H1 (cell line): ENCODE data around the gene RBM47. TPM values are rescaled to one million over a fixed set of nuclear protein-coding genes. Genes with fewer than 3 reads are reported as not detected.

Experiments used
- CTCF ChIA-PET: fragments of 300-600 bp; sonication (Branson Sonifier 250); formaldehyde crosslinking; loops from one replicate; lab custom pipeline; 2021; ENCODE audit not compliant: partially characterized antibody; lab: Charles Lee
- POLR2A ChIA-PET: fragments of 300-600 bp; sonication (Branson Sonifier 250); formaldehyde crosslinking; loops from one replicate; lab custom pipeline; 2021; ENCODE audit warnings: inconsistent platforms; ENCODE audit not compliant: partially characterized antibody; lab: Charles Lee
- DNase-seq, 2 experiments: peaks; one replicate each; pipeline versions ENCODE4 v3.0.0 to v3.0.0-alpha.2; 2010 to 2022; ENCODE audit warnings: low spot score in 2 of 2, low read depth in 1 of 2, mixed read lengths in 1 of 2
- FAIRE-seq: peaks from 2 replicates; lab custom pipeline; 2011; peaks lifted over from hg19 to GRCh38; lab: Jason Lieb, UNC
- H2AFZ ChIP-seq: 2 replicates; pipeline ENCODE4 v1.8.1; 2012; ENCODE audit warnings: low read length, inconsistent platforms
- H2AK5ac ChIP-seq: 2 replicates; pipeline ENCODE4 v1.6.1; 2013; ENCODE audit warnings: low read depth, low read length
- H2BK120ac ChIP-seq: replicated peaks from 2 replicates; pipeline ENCODE3; 2013; ENCODE audit warnings: low read depth, low read length, inconsistent platforms
- H2BK12ac ChIP-seq: 2 replicates; pipeline ENCODE4 v1.6.1; 2013; ENCODE audit warnings: low read depth, low read length
- H2BK15ac ChIP-seq: 2 replicates; pipeline ENCODE4 v1.6.1; 2013; ENCODE audit warnings: low read length
- H2BK20ac ChIP-seq: 2 replicates; pipeline ENCODE4 v1.6.1; 2013; ENCODE audit warnings: low read length
- H2BK5ac ChIP-seq: 2 replicates; pipeline ENCODE4 v1.6.1; 2013; ENCODE audit warnings: low read depth, low read length
- H3K14ac ChIP-seq: 2 replicates; pipeline ENCODE4 v1.6.1; 2013; ENCODE audit warnings: inconsistent platforms; ENCODE audit not compliant: insufficient read length
- H3K18ac ChIP-seq: 2 replicates; pipeline ENCODE4 v1.6.1; 2013; ENCODE audit warnings: low read length; ENCODE audit errors: extremely low read depth
- H3K23ac ChIP-seq: 2 replicates; pipeline ENCODE4 v1.6.1; 2013; ENCODE audit warnings: inconsistent platforms; ENCODE audit not compliant: insufficient read length
- H3K23me2 ChIP-seq: 2 replicates; pipeline ENCODE4 v1.6.1; 2013; ENCODE audit warnings: low read depth, low read length
- H3K27ac ChIP-seq: 2 replicates; pipeline ENCODE4 v1.6.1; 2011; ENCODE audit warnings: low read depth, low read length, inconsistent platforms
- H3K27me3 ChIP-seq, 4 experiments: replicated peaks in 1 of 4; 1 replicate in 1 of 4; 2 replicates in 3 of 4; pipeline versions ENCODE4 v1.6.1 to v1.8.1; 2011 to 2013; ENCODE audit warnings: low read length in 3 of 4, mild to moderate bottlenecking in 3 of 4, inconsistent platforms in 2 of 4, mixed read lengths in 2 of 4, moderate library complexity in 1 of 4; ENCODE audit not compliant: control insufficient read depth in 3 of 4, insufficient read depth in 3 of 4; ENCODE audit errors: extremely low read depth in 1 of 4
- H3K36me3 ChIP-seq, 4 experiments: 2 replicates each; pipeline versions ENCODE4 v1.6.1 to v1.8.1; 2011 to 2013; ENCODE audit warnings: mild to moderate bottlenecking in 4 of 4, low read length in 3 of 4, moderate library complexity in 2 of 4, control low read depth in 1 of 4, inconsistent platforms in 1 of 4; ENCODE audit not compliant: insufficient read depth in 4 of 4, control insufficient read depth in 2 of 4
- H3K4ac ChIP-seq: replicated peaks from 2 replicates; pipeline ENCODE3; 2013; ENCODE audit warnings: low read length, low read depth, mixed read lengths, inconsistent platforms; ENCODE audit not compliant: insufficient read length
- H3K4me1 ChIP-seq, 4 experiments: replicated peaks in 1 of 4; 1 replicate in 1 of 4; 2 replicates in 3 of 4; pipeline versions ENCODE4 v1.6.1 to v1.8.1; 2011 to 2013; ENCODE audit warnings: low read length in 3 of 4, inconsistent platforms in 2 of 4, mixed read lengths in 1 of 4; ENCODE audit not compliant: insufficient read depth in 4 of 4, control insufficient read depth in 3 of 4
- H3K4me2 ChIP-seq, 2 experiments: 2 replicates each; pipeline versions ENCODE4 v1.6.1 to v1.8.1; 2011 to 2013; ENCODE audit warnings: low read depth in 2 of 2, low read length in 2 of 2, control low read depth in 1 of 2, inconsistent platforms in 1 of 2, mild to moderate bottlenecking in 1 of 2; ENCODE audit not compliant: insufficient read depth in 1 of 2
- H3K4me3 ChIP-seq, 4 experiments: fragments of 200-600, 300-600 bp in 1 of 4; sonication (generic), shearing (Covaris generic), sonication (Bioruptor Twin) in 1 of 4; 2 replicates each; pipeline versions ENCODE4 v1.5.1 to v1.8.1; 2011 to 2016; ENCODE audit warnings: low read length in 4 of 4, low read depth in 3 of 4, control low read depth in 2 of 4, inconsistent platforms in 2 of 4, mild to moderate bottlenecking in 2 of 4, mixed read lengths in 1 of 4, moderate library complexity in 1 of 4; ENCODE audit not compliant: insufficient read depth in 2 of 4; ENCODE audit errors: extremely low read depth in 1 of 4
- H3K56ac ChIP-seq: replicated peaks from 2 replicates; pipeline ENCODE3; 2013; ENCODE audit warnings: low read depth, mild to moderate bottlenecking, mixed read lengths, low read length, inconsistent platforms; ENCODE audit not compliant: insufficient read length
- H3K79me1 ChIP-seq: 2 replicates; pipeline ENCODE4 v1.6.1; 2013; ENCODE audit warnings: low read depth, low read length, control low read depth
- H3K79me2 ChIP-seq, 2 experiments: 2 replicates each; pipeline versions ENCODE4 v1.6.1 to v1.8.1; 2012 to 2013; ENCODE audit warnings: low read length in 2 of 2, mild to moderate bottlenecking in 2 of 2, inconsistent platforms in 1 of 2; ENCODE audit not compliant: insufficient read depth in 2 of 2, control insufficient read depth in 1 of 2
- H3K9ac ChIP-seq, 4 experiments: replicated peaks in 1 of 4; 1 replicate in 1 of 4; 2 replicates in 3 of 4; pipeline versions ENCODE4 v1.6.1 to v1.8.1; 2011 to 2013; ENCODE audit warnings: low read depth in 3 of 4, low read length in 3 of 4, control low read depth in 2 of 4, mild to moderate bottlenecking in 2 of 4, moderate library complexity in 2 of 4, inconsistent platforms in 1 of 4; ENCODE audit errors: extremely low read depth in 1 of 4
- H3K9me3 ChIP-seq, 2 experiments: 2 replicates each; pipeline versions ENCODE4 v1.6.1 to v1.8.1; 2012 to 2013; ENCODE audit warnings: mild to moderate bottlenecking in 2 of 2, moderate library complexity in 2 of 2, control low read depth in 1 of 2, inconsistent platforms in 1 of 2, low read depth in 1 of 2, low read length in 1 of 2, mixed read lengths in 1 of 2; ENCODE audit not compliant: insufficient read depth in 2 of 2
- H4K20me1 ChIP-seq, 2 experiments: replicated peaks in 1 of 2; 2 replicates each; pipeline versions ENCODE3 to v1.8.1; 2011 to 2013; ENCODE audit warnings: inconsistent platforms in 2 of 2, low read length in 2 of 2, mild to moderate bottlenecking in 1 of 2; ENCODE audit not compliant: insufficient read depth in 2 of 2, control insufficient read depth in 1 of 2
- H4K5ac ChIP-seq: 2 replicates; pipeline ENCODE4 v1.6.1; 2013; ENCODE audit warnings: low read length, low read depth, mixed read lengths, inconsistent platforms; ENCODE audit not compliant: insufficient read length
- H4K8ac ChIP-seq: 2 replicates; pipeline ENCODE4 v1.8.0; 2013; ENCODE audit warnings: mild to moderate bottlenecking, moderate library complexity, low read length, inconsistent platforms; ENCODE audit not compliant: insufficient read depth; ENCODE audit errors: extremely low read depth
- H4K91ac ChIP-seq: replicated peaks from 2 replicates; pipeline ENCODE3; 2013; ENCODE audit warnings: low read length, mixed read lengths, inconsistent platforms; ENCODE audit not compliant: insufficient read length
- ASH2L ChIP-seq: fragments of 200-600, 300-600 bp; sonication (generic); IDR thresholded peaks from one replicate; pipeline ENCODE4 v1.7.1; 2017; ENCODE audit warnings: low read length
- GTF2F1 ChIP-seq: IDR thresholded peaks from 2 replicates; pipeline ENCODE4 v1.6.1; 2012; ENCODE audit warnings: low read depth, low read length, improper control_type of control experiment, borderline replicate concordance
- HDAC2 ChIP-seq, 2 experiments: fragments of 300-600 bp in 1 of 2; sonication (generic) in 1 of 2; IDR thresholded peaks; 2 replicates each; pipeline ENCODE4 v1.6.1; 2011 to 2012; ENCODE audit warnings: low read depth in 2 of 2, low read length in 2 of 2, mild to moderate bottlenecking in 2 of 2, moderate library complexity in 2 of 2, borderline replicate concordance in 1 of 2, inconsistent platforms in 1 of 2
- JUN ChIP-seq: IDR thresholded peaks from 2 replicates; pipeline ENCODE4 v1.6.1; 2011; ENCODE audit warnings: low read depth, mild to moderate bottlenecking, improper control_type of control experiment, low read length
- JUND ChIP-seq: IDR thresholded peaks from 2 replicates; pipeline ENCODE4 v1.6.1; 2011; ENCODE audit warnings: mild to moderate bottlenecking, improper control_type of control experiment, low read length
- KDM1A ChIP-seq: fragments of 200-600, 300-600 bp; sonication (generic); IDR thresholded peaks from 2 replicates; pipeline ENCODE4 v1.7.1; 2016; ENCODE audit warnings: mild to moderate bottlenecking, low read length, borderline replicate concordance
- RNF2 ChIP-seq: fragments of 200-900, 300-1000 bp; sonication (generic); IDR thresholded peaks from 2 replicates; pipeline ENCODE4 v1.7.1; 2016; ENCODE audit warnings: borderline replicate concordance, low read depth, mild to moderate bottlenecking, antibody characterized with exemption, low read length; ENCODE audit not compliant: poor library complexity, severe bottlenecking; ENCODE audit errors: missing control alignments
- RXRA ChIP-seq: IDR thresholded peaks from 2 replicates; pipeline ENCODE4 v1.6.1; 2011; ENCODE audit warnings: low read depth, mild to moderate bottlenecking, low read length, moderate library complexity; ENCODE audit not compliant: insufficient read depth
- SIRT6 ChIP-seq: IDR thresholded peaks from one replicate; pipeline ENCODE4 v1.7.1; 2012; ENCODE audit warnings: low read length, inconsistent platforms
- SIX5 ChIP-seq: IDR thresholded peaks from 2 replicates; pipeline ENCODE4 v1.6.1; 2011; ENCODE audit warnings: mild to moderate bottlenecking, low read depth, low read length
- SRF ChIP-seq: IDR thresholded peaks from 2 replicates; pipeline ENCODE4 v1.6.1; 2011; ENCODE audit warnings: mild to moderate bottlenecking, low read depth, low read length, moderate library complexity
- TEAD4 ChIP-seq: IDR thresholded peaks from 2 replicates; pipeline ENCODE4 v1.6.1; 2012; ENCODE audit warnings: low read depth, low read length, inconsistent platforms, mixed read lengths
- WGBS, 2 experiments: shearing (Covaris generic) in 1 of 2; methylation state at CpG; one replicate each; pipeline versions ENCODE4 v1.1.6 to v1.1.7; 2013 to 2015; ENCODE audit warnings: low lambda C conversion rate in 2 of 2, mixed read lengths in 2 of 2, inconsistent platforms in 1 of 2, low coverage in 1 of 2, missing lambda C conversion rate in 1 of 2; ENCODE audit not compliant: insufficient replicate concordance in 2 of 2, insufficient coverage in 1 of 2, insufficient read length in 1 of 2; ENCODE audit errors: extremely low coverage in 1 of 2, missing lambda C conversion rate in 1 of 2; 5-methylcytosine and 5-hydroxymethylcytosine counted together
- polyA plus RNA-seq, 7 experiments: library from polyadenylated mRNA; depleted of rRNA in 3 of 7; stranded (reverse) in 5 of 7; unstranded in 2 of 7; fragments of >200 nt in 5 of 7; fragments of 200-250 nt in 2 of 7; gene quantifications; 1 replicate in 5 of 7; 2 replicates in 1 of 7; 4 replicates in 1 of 7; pipeline versions ENCODE4 v1.2.1 to v1.2.3, GENCODE V29; 2011 to 2013; ENCODE audit warnings: missing spikeins in 2 of 7, mixed read lengths in 2 of 7
- total RNA-seq: library from RNA; stranded (reverse); fragmentation: NEBNext Ultra II Directional; extraction: Animal tissue kit (Norgen Biotek cat#: 25700); gene quantifications from 2 replicates; pipeline ENCODE4 v1.2.1, GENCODE V29; 2021
- TF ChIP-seq, protein P1 (sequence below): IDR thresholded peaks from 2 replicates; pipeline ENCODE4 v1.6.1; 2012; ENCODE audit warnings: inconsistent platforms

Gene RBM47
- total and polyA plus RNA-seq, 2 of the 8 experiments (the other 6 are each of a cell fraction or from before 2014, with no cell fraction given): 42.8 to 78.9 TPM

GRCh38 chr4:40481977-40482376 is 147.7 kb downstream of the RBM47 start:
- H2BK120ac ChIP-seq: no peak overlapping the region
- H3K4me1 ChIP-seq: peaks cover 0 to 8% (median 2%) of the 10 kb centered on the region in 4 experiments; a peak in 3 of 7 replicates
- no peaks in the 10 kb centered on the region for H3K23me2 ChIP-seq
- H2BK20ac ChIP-seq: no peak overlapping the region
- no peak overlapping the region for H3K27ac ChIP-seq
- H3K9me3 ChIP-seq: no peaks in the 10 kb centered on the region
- no peaks in the 10 kb centered on the region for H3K79me1 ChIP-seq
- H2BK5ac ChIP-seq: no peak overlapping the region
- H4K20me1 ChIP-seq: no peaks in the 10 kb centered on the region
- H3K14ac ChIP-seq: no peak overlapping the region
- no peak overlapping the region for H3K56ac ChIP-seq
- 90% methylated on average over 7 of the region's 7 CpGs; no CpG with 5 or more reads in 1 of the 2 experiments for WGBS, 2 experiments
- no peak overlapping the region for H4K8ac ChIP-seq
- H3K4me2 ChIP-seq: no peak overlapping the region
- no peak overlapping the region for H3K9ac ChIP-seq
- no peak overlapping the region for H3K18ac ChIP-seq
- H2AFZ ChIP-seq: no peak overlapping the region
- peaks cover 0 to 23% of the 10 kb centered on the region in 2 experiments; a peak in 2 of 4 replicates for H3K79me2 ChIP-seq
- H3K4ac ChIP-seq: no peak overlapping the region
- H2BK15ac ChIP-seq: no peak overlapping the region
- FAIRE-seq: no peak
- POLR2A ChIA-PET: no interaction called here
- H3K27me3 ChIP-seq: no peaks in the 10 kb centered on the region
- CTCF ChIA-PET: interaction anchor here (1.0 to 1.7 kb wide), 4 partner anchors 10 to 165 kb away, joined by 3 to 4 read pairs (median 4); no protein-coding TSS in a partner anchor
- no peak overlapping the region for H4K5ac ChIP-seq
- no peak overlapping the region for H2AK5ac ChIP-seq
- H3K4me3 ChIP-seq: no peak overlapping the region
- H3K36me3 ChIP-seq: no peaks in the 10 kb centered on the region
- no peak overlapping the region for H2BK12ac ChIP-seq
- DNase-seq: no peak
- no peak overlapping the region for H3K23ac ChIP-seq
- no peak overlapping the region for H4K91ac ChIP-seq
- TF ChIP-seq JUND (no peak), SIX5 (no peak), SRF (no peak), JUN (no peak), RXRA (no peak), KDM1A (no peak), HDAC2 (IDR thresholded peaks at IDR 0.05; ENCODE audit: borderline replicate concordance in 1 of 2, low read depth in 2 of 2, low read length in 2 of 2) (no peak), RNF2 (no peak), GTF2F1 (no peak), ASH2L (no peak), SIRT6 (no peak), TEAD4 (no peak)
- TF ChIP-seq, protein P1, sequence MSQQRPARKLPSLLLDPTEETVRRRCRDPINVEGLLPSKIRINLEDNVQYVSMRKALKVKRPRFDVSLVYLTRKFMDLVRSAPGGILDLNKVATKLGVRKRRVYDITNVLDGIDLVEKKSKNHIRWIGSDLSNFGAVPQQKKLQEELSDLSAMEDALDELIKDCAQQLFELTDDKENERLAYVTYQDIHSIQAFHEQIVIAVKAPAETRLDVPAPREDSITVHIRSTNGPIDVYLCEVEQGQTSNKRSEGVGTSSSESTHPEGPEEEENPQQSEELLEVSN: no peak
